K562 (cell line): ENCODE measurements around the gene FTO. TPM values are rescaled to one million over a fixed set of nuclear protein-coding genes. Genes with fewer than 3 reads are reported as not detected.

Experiments
- ATAC-seq: fragments of 200-7000 bp; cut with Tn5 transposase; 3 replicates; pipeline ENCODE4 v1.9.1; 2020; ENCODE audit warnings: moderate library complexity
- BruUV-seq: library from RNA; stranded (reverse); fragments of 400-500 nt; replicated peaks from 2 replicates; lab custom pipeline; 2021; lab: Mats Ljungman, UMichigan
- CTCF ChIA-PET: fragments of 300-600 bp; formaldehyde crosslinking; extraction: SDS; loops from one replicate; lab custom pipeline; 2021; ENCODE audit warnings: low intra/inter-chr PET ratio; lab: Yijun Ruan, JAX
- POLR2A ChIA-PET: fragments of 300-600, 350-650 bp; sonication (Branson Sonifier 250); formaldehyde crosslinking; extraction: SDS; loops from one replicate; lab custom pipeline; 2021; ENCODE audit warnings: antibody characterized with exemption, inconsistent platforms; lab: Yijun Ruan, JAX
- DNase-seq, 4 experiments: peaks; one replicate each; pipeline versions ENCODE4 v3.0.0 to v3.0.0-alpha.2; 2011 to 2018; ENCODE audit warnings: low spot score in 3 of 4, mixed read lengths in 3 of 4; ENCODE audit errors: extremely low read depth in 1 of 4
- FAIRE-seq: peaks from 2 replicates; lab custom pipeline; 2011; peaks lifted over from hg19 to GRCh38; lab: Jason Lieb, UNC
- H2AFZ ChIP-seq: 2 replicates; pipeline ENCODE4 v1.6.0; 2011; ENCODE audit warnings: low read depth, low read length, control low read depth, inconsistent platforms
- H3K27ac ChIP-seq: fragments of 200-600 bp; 3 replicates; pipeline ENCODE4 v1.8.0; 2011; ENCODE audit warnings: low read depth, mild to moderate bottlenecking, control low read depth, inconsistent platforms, low read length, moderate library complexity, mixed read lengths; ENCODE audit errors: extremely low read depth
- H3K27me3 ChIP-seq, 2 experiments: fragments of 300-600 bp in 1 of 2; 2 replicates in 1 of 2; 3 replicates in 1 of 2; pipeline versions ENCODE4 v1.6.0 to v1.8.0; 2011; ENCODE audit warnings: inconsistent platforms in 2 of 2, low read length in 2 of 2, mild to moderate bottlenecking in 1 of 2, mixed read lengths in 1 of 2, moderate library complexity in 1 of 2; ENCODE audit not compliant: control insufficient read depth in 2 of 2, insufficient read depth in 2 of 2
- H3K36me3 ChIP-seq: fragments of 300-600 bp; 3 replicates; pipeline ENCODE4 v1.8.0; 2011; ENCODE audit warnings: mild to moderate bottlenecking, low read length, inconsistent platforms; ENCODE audit not compliant: control insufficient read depth, insufficient read depth
- H3K4me1 ChIP-seq, 2 experiments: fragments of 200-600 bp in 1 of 2; replicated peaks in 1 of 2; 2 replicates in 1 of 2; 3 replicates in 1 of 2; pipeline versions ENCODE4 v1.5.1 to v1.8.0; 2011; ENCODE audit warnings: inconsistent platforms in 2 of 2, low read length in 2 of 2, mild to moderate bottlenecking in 1 of 2, mixed read lengths in 1 of 2, moderate library complexity in 1 of 2; ENCODE audit not compliant: control insufficient read depth in 2 of 2, insufficient read depth in 2 of 2
- H3K4me2 ChIP-seq: 2 replicates; pipeline ENCODE4 v1.6.1; 2011; ENCODE audit warnings: low read length, control low read depth, inconsistent platforms, mixed read lengths; ENCODE audit not compliant: insufficient read depth
- H3K4me3 ChIP-seq: fragments of 200-600 bp; sonication (generic), shearing (Covaris generic); 2 replicates; pipeline ENCODE4 v1.5.1; 2016; ENCODE audit warnings: control low read depth, inconsistent platforms
- H3K79me2 ChIP-seq: fragments of 200-600 bp; 3 replicates; pipeline ENCODE4 v1.8.0; 2011; ENCODE audit warnings: low read length, inconsistent platforms; ENCODE audit not compliant: control insufficient read depth, insufficient read depth
- H3K9ac ChIP-seq, 2 experiments: 2 replicates each; pipeline versions ENCODE4 v1.6.0 to v1.6.1; 2011; ENCODE audit warnings: low read depth in 2 of 2, low read length in 2 of 2, control low read depth in 1 of 2, inconsistent platforms in 1 of 2, mild to moderate bottlenecking in 1 of 2, mixed read lengths in 1 of 2; ENCODE audit not compliant: insufficient read depth in 1 of 2
- H3K9me1 ChIP-seq: one replicate; pipeline ENCODE4 v1.6.0; 2011; ENCODE audit warnings: inconsistent platforms, mild to moderate bottlenecking, low read length, moderate library complexity; ENCODE audit not compliant: control insufficient read depth, insufficient read depth
- H3K9me3 ChIP-seq: replicated peaks from 2 replicates; pipeline ENCODE4 v1.5.1; 2011; ENCODE audit warnings: low read depth, low read length, inconsistent platforms; ENCODE audit not compliant: control insufficient read depth, insufficient read depth
- H4K20me1 ChIP-seq: replicated peaks from 2 replicates; pipeline ENCODE4 v1.6.1; 2011; ENCODE audit warnings: low read length, inconsistent platforms, mixed read lengths; ENCODE audit not compliant: control insufficient read depth, insufficient read depth
- RBM25 ChIP-seq: fragments of 200-400 bp; formaldehyde crosslinking; IDR thresholded peaks from 2 replicates; pipeline ENCODE4 v1.6.1; 2018; ENCODE audit warnings: low read length, low read depth, moderate library complexity; ENCODE audit not compliant: severe bottlenecking
- WGBS: fragments of 100-300 bp; shearing (Covaris generic); methylation state at CpG from one replicate; pipeline ENCODE4 v1.1.6; 2016; ENCODE audit warnings: low coverage, mixed read lengths; ENCODE audit not compliant: insufficient coverage; ENCODE audit errors: missing lambda C conversion rate; 5-methylcytosine and 5-hydroxymethylcytosine counted together
- in situ Hi-C: fragments of 300-500 bp; cut with MboI; formaldehyde crosslinking; loops from 4 replicates; pipeline ENCODE4 v1.15.0; 2018; ENCODE audit warnings: inconsistent platforms, mixed read lengths
- intact Hi-C: fragments of 100-400 bp; cut with micrococcal nuclease; formaldehyde crosslinking; loops from 2 replicates; pipeline ENCODE4 v1.14.2; 2022
- polyA plus RNA-seq, 8 experiments: library from polyadenylated mRNA; depleted of rRNA in 4 of 8; stranded (reverse) in 5 of 8; unstranded in 3 of 8; fragments of >200 nt; fragmentation: Nextera tagmentation in 2 of 8; fragmentation: Illumina TruSeq in 1 of 8; extraction: Ambion mirVana in 2 of 8; extraction: Trizol in 1 of 8; gene quantifications; 2 replicates each; pipeline versions ENCODE4 v1.2.1 to v1.2.3, GENCODE V29; 2011 to 2014; ENCODE audit warnings: inconsistent platforms in 1 of 8, missing spikeins in 1 of 8
- total RNA-seq, 7 experiments: library from RNA; depleted of rRNA in 6 of 7; stranded (reverse); fragments of >200 nt in 6 of 7; fragmentation: Illumina TruSeq in 2 of 7; extraction: Trizol in 2 of 7; gene quantifications; 2 replicates each; pipeline versions ENCODE4 v1.2.1 to v1.2.3, GENCODE V29; 2011 to 2021; ENCODE audit warnings: low replicate concordance in 1 of 7
- TF ChIP-seq, protein P1 (sequence below): sonication (generic); formaldehyde crosslinking; IDR thresholded peaks from 2 replicates; pipeline ENCODE4 v1.8.1; 2023; ENCODE audit warnings: missing genetic modification reagents, mild to moderate bottlenecking, borderline replicate concordance

The FTO gene
- total and polyA plus RNA-seq, 9 of the 15 experiments (the other 6 are each of a cell fraction or from before 2014, with no cell fraction given): 11.3 to 27.7 (median 25.5) TPM

DNA sequence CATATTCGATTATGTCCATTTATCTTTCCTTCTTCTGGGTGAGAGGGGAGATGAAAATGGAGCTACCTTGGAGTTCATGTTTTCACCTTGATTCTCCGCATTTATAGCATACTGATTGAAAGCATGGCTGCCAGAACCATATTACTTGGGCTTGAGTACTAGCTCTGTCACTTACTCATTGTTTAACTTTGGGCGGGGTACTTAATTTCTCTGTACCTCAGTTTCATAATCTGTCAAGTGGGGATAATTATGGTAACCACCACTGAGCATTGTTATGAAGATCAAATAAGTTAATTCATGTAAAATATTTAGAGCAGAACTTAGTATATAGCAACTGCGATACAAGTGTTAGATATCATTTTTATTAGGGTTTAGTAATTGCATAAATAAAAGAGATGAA, 65.2 kb downstream of the FTO start:
- H3K79me2 ChIP-seq: no peaks in the 10 kb centered on the region
- no peaks in the 10 kb centered on the region for H3K9me1 ChIP-seq
- ATAC-seq (no peak), FAIRE-seq (no peak)
- no peaks in the 10 kb centered on the region for H3K9me3 ChIP-seq
- no peaks in the 10 kb centered on the region; a peak in 1 of 5 replicates for H3K27me3 ChIP-seq
- H4K20me1 ChIP-seq: peaks cover 23% of the 10 kb centered on the region
- H3K4me1 ChIP-seq: peaks cover 0 to 5% of the 10 kb centered on the region in 2 experiments; a peak in 1 of 5 replicates
- ChIA-PET CTCF (no interaction called here), POLR2A (no interaction called here)
- no peak overlapping the region for H2AFZ ChIP-seq
- H3K4me2 ChIP-seq: no peak overlapping the region
- no peak overlapping the region for H3K27ac ChIP-seq
- no peaks in the 10 kb centered on the region for H3K36me3 ChIP-seq
- intact Hi-C loops: no loop called here
- in situ Hi-C loops: no loop called here
- TF ChIP-seq, protein P1, sequence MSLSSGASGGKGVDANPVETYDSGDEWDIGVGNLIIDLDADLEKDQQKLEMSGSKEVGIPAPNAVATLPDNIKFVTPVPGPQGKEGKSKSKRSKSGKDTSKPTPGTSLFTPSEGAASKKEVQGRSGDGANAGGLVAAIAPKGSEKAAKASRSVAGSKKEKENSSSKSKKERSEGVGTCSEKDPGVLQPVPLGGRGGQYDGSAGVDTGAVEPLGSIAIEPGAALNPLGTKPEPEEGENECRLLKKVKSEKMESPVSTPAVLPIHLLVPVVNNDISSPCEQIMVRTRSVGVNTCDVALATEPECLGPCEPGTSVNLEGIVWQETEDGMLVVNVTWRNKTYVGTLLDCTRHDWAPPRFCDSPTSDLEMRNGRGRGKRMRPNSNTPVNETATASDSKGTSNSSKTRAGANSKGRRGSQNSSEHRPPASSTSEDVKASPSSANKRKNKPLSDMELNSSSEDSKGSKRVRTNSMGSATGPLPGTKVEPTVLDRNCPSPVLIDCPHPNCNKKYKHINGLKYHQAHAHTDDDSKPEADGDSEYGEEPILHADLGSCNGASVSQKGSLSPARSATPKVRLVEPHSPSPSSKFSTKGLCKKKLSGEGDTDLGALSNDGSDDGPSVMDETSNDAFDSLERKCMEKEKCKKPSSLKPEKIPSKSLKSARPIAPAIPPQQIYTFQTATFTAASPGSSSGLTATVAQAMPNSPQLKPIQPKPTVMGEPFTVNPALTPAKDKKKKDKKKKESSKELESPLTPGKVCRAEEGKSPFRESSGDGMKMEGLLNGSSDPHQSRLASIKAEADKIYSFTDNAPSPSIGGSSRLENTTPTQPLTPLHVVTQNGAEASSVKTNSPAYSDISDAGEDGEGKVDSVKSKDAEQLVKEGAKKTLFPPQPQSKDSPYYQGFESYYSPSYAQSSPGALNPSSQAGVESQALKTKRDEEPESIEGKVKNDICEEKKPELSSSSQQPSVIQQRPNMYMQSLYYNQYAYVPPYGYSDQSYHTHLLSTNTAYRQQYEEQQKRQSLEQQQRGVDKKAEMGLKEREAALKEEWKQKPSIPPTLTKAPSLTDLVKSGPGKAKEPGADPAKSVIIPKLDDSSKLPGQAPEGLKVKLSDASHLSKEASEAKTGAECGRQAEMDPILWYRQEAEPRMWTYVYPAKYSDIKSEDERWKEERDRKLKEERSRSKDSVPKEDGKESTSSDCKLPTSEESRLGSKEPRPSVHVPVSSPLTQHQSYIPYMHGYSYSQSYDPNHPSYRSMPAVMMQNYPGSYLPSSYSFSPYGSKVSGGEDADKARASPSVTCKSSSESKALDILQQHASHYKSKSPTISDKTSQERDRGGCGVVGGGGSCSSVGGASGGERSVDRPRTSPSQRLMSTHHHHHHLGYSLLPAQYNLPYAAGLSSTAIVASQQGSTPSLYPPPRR (CRISPR knock-in tag): no peak
- peak; percentile 57 for TF ChIP-seq RBM25
- TF ChIP-seq, all 486 proteins: peak for 1
- no peak overlapping the region for H3K4me3 ChIP-seq
- no TSS peak for BruUV-seq
- WGBS: 42% methylated on average over 4 of the region's 4 CpGs
- no peak for DNase-seq
- H3K9ac ChIP-seq: no peak overlapping the region
